H4 (cell line): Measurements from ENCODE around the gene UNC79. TPM values are rescaled to one million over a fixed set of nuclear protein-coding genes. Genes with fewer than 3 reads are reported as not detected.

Source experiments
- DNase-seq: peaks from one replicate; pipeline ENCODE4 v3.0.0-alpha.2; 2015; ENCODE audit warnings: low spot score
- total RNA-seq: library from RNA; depleted of rRNA; stranded (reverse); fragments of >200 nt; shearing (Covaris generic); gene quantifications from 2 replicates; pipeline ENCODE4 v1.2.3, GENCODE V29; 2014

The UNC79 gene
- total RNA-seq, 1 experiment from 2014 or later: 0.06 TPM

- no peak for DNase-seq
Observed at GRCh38 chr14:93708311-93708734, 277.6 kb downstream of the UNC79 start.

- no peak for DNase-seq
Observed at GRCh38 chr14:93708800-93709199, 278.1 kb downstream of the UNC79 start.

GRCh38 chr14:93709249-93709648, 278.5 kb downstream of the UNC79 start:
- DNase-seq: no peak

- no peak for DNase-seq
Observed at GRCh38 chr14:93712079-93712837, 281.5 kb downstream of the UNC79 start.

- DNase-seq: no peak
Observed at GRCh38 chr14:93712838-93713724, 282.3 kb downstream of the UNC79 start.

- no peak for DNase-seq
Observed at GRCh38 chr14:93713726-93714405, 283.1 kb downstream of the UNC79 start.

- no peak for DNase-seq
Observed at GRCh38 chr14:93714605-93715004, 283.9 kb downstream of the UNC79 start.

GRCh38 chr14:93715279-93715927, 284.7 kb downstream of the UNC79 start:
- no peak for DNase-seq

GRCh38 chr14:93716002-93716745, 285.4 kb downstream of the UNC79 start:
- no peak for DNase-seq

GRCh38 chr14:93716746-93717667, 286.3 kb downstream of the UNC79 start:
- DNase-seq: no peak

GRCh38 chr14:93717668-93718320, 287.1 kb downstream of the UNC79 start:
- no peak for DNase-seq

- DNase-seq: no peak
Observed at GRCh38 chr14:93719256-93719655, 288.5 kb downstream of the UNC79 start.

- DNase-seq: no peak
Observed at GRCh38 chr14:93720076-93720815, 289.5 kb downstream of the UNC79 start.

GRCh38 chr14:93720981-93721483, 290.3 kb downstream of the UNC79 start:
- no peak for DNase-seq

- no peak for DNase-seq
Observed at GRCh38 chr14:93723001-93723400, 292.3 kb downstream of the UNC79 start.

GRCh38 chr14:93725002-93725582, 294.4 kb downstream of the UNC79 start:
- no peak for DNase-seq

- no peak for DNase-seq
Observed at GRCh38 chr14:93725993-93726392, 295.3 kb downstream of the UNC79 start.
